ENCODE measurements around the gene BTNL2. TPM values are rescaled to one million over a fixed set of nuclear protein-coding genes. Genes with fewer than 3 reads are reported as not detected.
"Not testable (repeated sequence)": the region's sequence is repeated elsewhere in the genome, so short reads cannot be mapped to it uniquely, and the experiment has no call there.

BTNL2 gene, protein sequence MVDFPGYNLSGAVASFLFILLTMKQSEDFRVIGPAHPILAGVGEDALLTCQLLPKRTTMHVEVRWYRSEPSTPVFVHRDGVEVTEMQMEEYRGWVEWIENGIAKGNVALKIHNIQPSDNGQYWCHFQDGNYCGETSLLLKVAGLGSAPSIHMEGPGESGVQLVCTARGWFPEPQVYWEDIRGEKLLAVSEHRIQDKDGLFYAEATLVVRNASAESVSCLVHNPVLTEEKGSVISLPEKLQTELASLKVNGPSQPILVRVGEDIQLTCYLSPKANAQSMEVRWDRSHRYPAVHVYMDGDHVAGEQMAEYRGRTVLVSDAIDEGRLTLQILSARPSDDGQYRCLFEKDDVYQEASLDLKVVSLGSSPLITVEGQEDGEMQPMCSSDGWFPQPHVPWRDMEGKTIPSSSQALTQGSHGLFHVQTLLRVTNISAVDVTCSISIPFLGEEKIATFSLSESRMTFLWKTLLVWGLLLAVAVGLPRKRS
- total RNA-seq (2014; rRNA removed; shearing (Covaris generic); ENCODE audit: low replicate concordance) = not detected in 2 replicates

- H3K9me3 ChIP-seq = no peaks in the 10 kb centered on the region
- peaks cover 6% of the 10 kb centered on the region; the same call in 1 of the 2 replicates for H3K27me3 ChIP-seq
- no peak for DNase-seq
- no peak within 1 kb of the TSS for H3K4me3 ChIP-seq
- H3K36me3 ChIP-seq = no peaks in the 10 kb centered on the region
Measured at GRCh38 chr6:32406857-32407256, at the start of gene BTNL2. TSS of gene BTNL2 (minus strand) at chr6:32407181. CDS start at chr6:32407123, 58 bp downstream.

GRCh38 chr6:32449088-32449736, 42.2 kb upstream of the BTNL2 start:
- no peaks in the 10 kb centered on the region for H3K36me3 ChIP-seq
- H3K4me3 ChIP-seq = no peak overlapping the region
- DNase-seq = no peak
- no peaks in the 10 kb centered on the region for H3K27me3 ChIP-seq
- H3K9me3 ChIP-seq = no peaks in the 10 kb centered on the region

DNA sequence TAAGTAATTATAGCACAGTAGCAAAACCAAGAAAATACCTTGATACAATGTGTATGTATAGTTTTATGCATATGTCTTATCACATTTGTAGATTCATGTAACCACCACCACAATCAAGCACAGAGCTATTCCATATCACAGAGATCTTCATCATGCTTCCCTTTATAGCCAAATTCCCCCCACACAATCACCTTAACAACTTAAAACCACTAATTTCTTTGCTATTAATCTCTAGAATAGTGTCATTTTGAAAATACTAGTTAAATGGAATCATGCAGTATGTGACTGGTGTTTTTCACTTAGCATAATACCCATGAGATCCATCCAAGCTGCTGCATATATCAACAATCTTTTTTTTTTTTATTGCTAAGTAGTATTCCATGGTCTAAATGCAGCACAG, 41.0 kb upstream of the BTNL2 start:
- Histone ChIP-seq H3K9me3 (no peaks in the 10 kb centered on the region), H3K36me3 (no peaks in the 10 kb centered on the region), H3K27me3 (no peaks in the 10 kb centered on the region), H3K4me3 (no peak overlapping the region)
- no peak for DNase-seq

GRCh38 chr6:32445321-32445854, 38.4 kb upstream of the BTNL2 start:
- H3K9me3 ChIP-seq = no peaks in the 10 kb centered on the region
- no peak overlapping the region for H3K4me3 ChIP-seq
- H3K36me3 ChIP-seq = no peaks in the 10 kb centered on the region
- H3K27me3 ChIP-seq = no peaks in the 10 kb centered on the region
- no peak for DNase-seq

- H3K36me3 ChIP-seq = no peaks in the 10 kb centered on the region
Measured at GRCh38 chr6:32444433-32444832, 37.5 kb upstream of the BTNL2 start.

GRCh38 chr6:32442977-32443552, 36.1 kb upstream of the BTNL2 start:
- Histone ChIP-seq H3K9me3 (no peaks in the 10 kb centered on the region), H3K27me3 (no peaks in the 10 kb centered on the region), H3K36me3 (no peaks in the 10 kb centered on the region), H3K4me3 (no peak overlapping the region)
- no peak for DNase-seq

More at GRCh38 chr6:32444433-32444832, 37.5 kb upstream of the BTNL2 start:
- H3K9me3 ChIP-seq = no peaks in the 10 kb centered on the region
- H3K27me3 ChIP-seq = no peaks in the 10 kb centered on the region
- no peak for DNase-seq
- no peak overlapping the region for H3K4me3 ChIP-seq

- H3K27me3 ChIP-seq = no peaks in the 10 kb centered on the region
- no peak for DNase-seq
- no peaks in the 10 kb centered on the region for H3K36me3 ChIP-seq
- H3K9me3 ChIP-seq = no peaks in the 10 kb centered on the region
- H3K4me3 ChIP-seq = no peak overlapping the region
Measured at GRCh38 chr6:32442243-32442667, 35.3 kb upstream of the BTNL2 start.

DNA sequence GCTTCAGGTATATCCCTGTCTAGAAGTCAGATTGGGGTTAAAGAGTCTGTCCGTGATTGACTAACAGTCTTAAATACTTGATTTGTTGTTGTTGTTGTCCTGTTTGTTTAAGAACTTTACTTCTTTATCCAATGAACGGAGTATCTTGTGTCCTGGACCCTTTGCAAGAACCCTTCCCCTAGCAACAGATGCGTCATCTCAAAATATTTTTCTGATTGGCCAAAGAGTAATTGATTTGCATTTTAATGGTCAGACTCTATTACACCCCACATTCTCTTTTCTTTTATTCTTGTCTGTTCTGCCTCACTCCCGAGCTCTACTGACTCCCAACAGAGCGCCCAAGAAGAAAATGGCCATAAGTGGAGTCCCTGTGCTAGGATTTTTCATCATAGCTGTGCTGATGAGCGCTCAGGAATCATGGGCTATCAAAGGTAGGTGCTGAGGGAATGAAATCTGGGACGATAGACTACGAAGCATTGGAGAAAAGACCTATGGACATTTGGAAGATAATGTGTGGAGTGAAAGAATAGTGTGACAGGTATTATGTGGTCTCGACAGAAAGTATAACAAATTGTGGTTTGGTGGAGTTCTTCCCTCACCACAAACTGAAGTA, 32.7 kb upstream of the BTNL2 start, which contains the start of gene HLA-DRA:
TSS of gene HLA-DRA (plus strand) at position 286 of the 613 bp plus-strand sequence. CDS start at position 350, 64 bp downstream.
- DNase-seq = no peak
- Histone ChIP-seq H3K4me3 (no peak within 1 kb of the TSS), H3K36me3 (no peaks in the 10 kb centered on the region), H3K9me3 (no peaks in the 10 kb centered on the region), H3K27me3 (no peaks in the 10 kb centered on the region)

DNA sequence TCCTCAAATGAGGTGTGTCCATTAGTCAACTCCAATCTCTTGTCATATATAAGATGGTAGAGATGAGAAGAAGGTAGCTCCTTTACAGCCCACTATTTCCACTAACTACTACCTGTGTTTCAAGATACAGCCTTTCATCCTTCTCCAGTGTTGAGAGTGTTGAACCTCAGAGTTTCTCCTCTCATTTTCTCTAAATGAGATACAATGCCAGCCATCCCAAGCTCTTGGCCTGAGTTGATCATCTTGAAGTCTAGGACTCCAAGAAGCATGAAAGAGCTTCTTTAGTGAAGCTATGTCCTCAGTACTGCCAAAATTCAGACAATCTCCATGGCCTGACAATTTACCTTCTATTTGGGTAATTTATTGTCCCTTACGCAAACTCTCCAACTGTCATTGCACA, 32.2 kb upstream of the BTNL2 start:
- Histone ChIP-seq H3K27me3 (no peaks in the 10 kb centered on the region), H3K36me3 (no peaks in the 10 kb centered on the region), H3K9me3 (no peaks in the 10 kb centered on the region), H3K4me3 (no peak overlapping the region)
- no peak for DNase-seq

GRCh38 chr6:32436995-32437836, 30.2 kb upstream of the BTNL2 start:
- H3K27me3 ChIP-seq = peaks cover 11% of the 10 kb centered on the region
- DNase-seq = no peak
- no peaks in the 10 kb centered on the region for H3K9me3 ChIP-seq
- no peak overlapping the region for H3K4me3 ChIP-seq
- H3K36me3 ChIP-seq = no peaks in the 10 kb centered on the region

- Histone ChIP-seq H3K9me3 (no peaks in the 10 kb centered on the region), H3K27me3 (peaks cover 12% of the 10 kb centered on the region), H3K4me3 (no peak overlapping the region), H3K36me3 (no peaks in the 10 kb centered on the region)
- no peak for DNase-seq
Measured at GRCh38 chr6:32436186-32436585, 29.2 kb upstream of the BTNL2 start.

GRCh38 chr6:32433950-32434349, 27.0 kb upstream of the BTNL2 start:
- not testable (repeated sequence) for DNase-seq

GRCh38 chr6:32432050-32432450, 25.1 kb upstream of the BTNL2 start:
- Histone ChIP-seq H3K4me3 (no peak overlapping the region), H3K27me3 (peaks cover 12% of the 10 kb centered on the region), H3K36me3 (no peaks in the 10 kb centered on the region), H3K9me3 (no peaks in the 10 kb centered on the region)
- no peak for DNase-seq

More at GRCh38 chr6:32433950-32434349, 27.0 kb upstream of the BTNL2 start:
- H3K27me3 ChIP-seq = peaks cover 12% of the 10 kb centered on the region
- H3K36me3 ChIP-seq, H3K9me3 ChIP-seq, H3K4me3 ChIP-seq: not testable (repeated sequence)

DNA sequence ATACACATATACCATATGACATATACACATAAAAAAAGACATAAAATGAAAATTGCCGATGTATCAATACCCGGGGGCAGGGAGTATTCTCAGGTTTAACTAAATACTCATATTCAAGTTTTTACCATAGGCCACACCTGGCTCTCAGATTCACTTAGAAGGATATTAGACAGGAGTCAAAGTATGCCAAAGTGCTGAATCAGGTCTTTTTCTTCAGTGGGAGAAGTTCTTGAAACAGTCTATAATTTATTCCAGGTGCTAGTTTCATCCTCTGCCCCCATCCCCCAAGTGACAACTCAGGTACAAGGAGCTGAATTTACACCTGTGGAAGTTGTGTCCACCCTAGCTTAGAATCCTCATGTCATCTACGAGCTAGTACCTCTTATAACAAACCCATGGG, 24.2 kb upstream of the BTNL2 start:
- Histone ChIP-seq H3K36me3 (no peaks in the 10 kb centered on the region), H3K9me3 (no peaks in the 10 kb centered on the region), H3K27me3 (peaks cover 12% of the 10 kb centered on the region), H3K4me3 (no peak overlapping the region)
- no peak for DNase-seq

- DNase-seq = no peak
- Histone ChIP-seq H3K27me3 (peaks cover 12% of the 10 kb centered on the region), H3K9me3 (no peaks in the 10 kb centered on the region), H3K36me3 (no peaks in the 10 kb centered on the region), H3K4me3 (no peak overlapping the region)
Measured at GRCh38 chr6:32430179-32430578, 23.2 kb upstream of the BTNL2 start.
